Neuronal stem cell (in vitro differentiated cells): ENCODE data around the gene MPV17L2.
A peak's percentile ranks its signal among the peaks of the same experiment; 100 is the strongest.

Source experiments
- DNase-seq: peaks from one replicate; pipeline ENCODE4 v3.0.0-alpha.2; 2013; ENCODE audit warnings: low spot score
- H2AFZ ChIP-seq: one replicate; pipeline ENCODE4 v1.6.1; 2013; ENCODE audit warnings: mild to moderate bottlenecking, low read length, inconsistent platforms
- H2AK5ac ChIP-seq: 2 replicates; pipeline ENCODE4 v1.6.1; 2013; ENCODE audit warnings: low read depth, mild to moderate bottlenecking, inconsistent platforms, low read length, moderate library complexity, mixed read lengths
- H2BK120ac ChIP-seq: 2 replicates; pipeline ENCODE4 v1.6.1; 2013; ENCODE audit warnings: low read depth, mild to moderate bottlenecking, inconsistent platforms, low read length, moderate library complexity, mixed read lengths
- H2BK12ac ChIP-seq: one replicate; pipeline ENCODE4 v1.6.1; 2013; ENCODE audit warnings: low read length, inconsistent platforms
- H2BK15ac ChIP-seq: 2 replicates; pipeline ENCODE4 v1.6.1; 2013; ENCODE audit warnings: mild to moderate bottlenecking, low read length, inconsistent platforms, mixed read lengths
- H2BK5ac ChIP-seq: one replicate; pipeline ENCODE4 v1.6.1; 2013; ENCODE audit warnings: inconsistent platforms, mild to moderate bottlenecking, low read length, moderate library complexity
- H3K14ac ChIP-seq: one replicate; pipeline ENCODE4 v1.6.1; 2013; ENCODE audit warnings: low read length, inconsistent platforms
- H3K18ac ChIP-seq: 2 replicates; pipeline ENCODE4 v1.6.1; 2013; ENCODE audit warnings: low read length, inconsistent platforms
- H3K23ac ChIP-seq: 2 replicates; pipeline ENCODE4 v1.6.1; 2013; ENCODE audit warnings: low read depth, mild to moderate bottlenecking, mixed read lengths, low read length, inconsistent platforms; ENCODE audit not compliant: poor library complexity
- H3K27ac ChIP-seq: replicated peaks from 3 replicates; pipeline ENCODE4 v1.5.1; 2013; ENCODE audit warnings: low read length, inconsistent platforms
- H3K27me3 ChIP-seq, 3 experiments: 2 replicates each; pipeline ENCODE4 v1.6.1; 2013; ENCODE audit warnings: low read length in 3 of 3, mild to moderate bottlenecking in 2 of 3, inconsistent platforms in 1 of 3, low read depth in 1 of 3, mixed read lengths in 1 of 3, moderate library complexity in 1 of 3; ENCODE audit not compliant: control insufficient read depth in 3 of 3, insufficient read depth in 3 of 3
- H3K36me3 ChIP-seq, 2 donors: replicated peaks in 1 of 2; 2 replicates each; pipeline ENCODE4 v1.6.1; 2013; ENCODE audit warnings: low read length in 2 of 2; ENCODE audit not compliant: control insufficient read depth in 2 of 2, insufficient read depth in 2 of 2
- H3K4ac ChIP-seq: 2 replicates; pipeline ENCODE4 v1.6.1; 2013; ENCODE audit warnings: inconsistent platforms, mild to moderate bottlenecking, low read length, moderate library complexity
- H3K4me1 ChIP-seq, 2 donors: 1 replicate in 1 of 2; 2 replicates in 1 of 2; pipeline ENCODE4 v1.6.1; 2013; ENCODE audit warnings: low read length in 2 of 2, low read depth in 1 of 2; ENCODE audit not compliant: control insufficient read depth in 2 of 2, insufficient read depth in 1 of 2
- H3K4me2 ChIP-seq: one replicate; pipeline ENCODE4 v1.6.1; 2013; ENCODE audit warnings: mild to moderate bottlenecking, low read length, inconsistent platforms; ENCODE audit not compliant: insufficient read depth, poor library complexity, severe bottlenecking
- H3K4me3 ChIP-seq, 2 donors: 2 replicates each; pipeline ENCODE4 v1.5.1; 2013; ENCODE audit warnings: low read length in 2 of 2, mild to moderate bottlenecking in 2 of 2, inconsistent platforms in 1 of 2, moderate library complexity in 1 of 2
- H3K79me1 ChIP-seq: one replicate; pipeline ENCODE4 v1.6.1; 2013; ENCODE audit warnings: low read depth, mild to moderate bottlenecking, inconsistent platforms, low read length, moderate library complexity
- H3K9ac ChIP-seq: one replicate; pipeline ENCODE4 v1.6.1; 2013; ENCODE audit warnings: mild to moderate bottlenecking, low read depth, low read length, inconsistent platforms; ENCODE audit not compliant: poor library complexity
- H3K9me3 ChIP-seq, 2 donors: replicated peaks in 1 of 2; 2 replicates each; pipeline versions ENCODE3 to v1.6.1; 2013; ENCODE audit warnings: low read length in 2 of 2, mild to moderate bottlenecking in 2 of 2, inconsistent platforms in 1 of 2, low read depth in 1 of 2, mixed read lengths in 1 of 2, moderate library complexity in 1 of 2; ENCODE audit not compliant: control insufficient read depth in 2 of 2, insufficient read depth in 1 of 2
- H4K8ac ChIP-seq: one replicate; pipeline ENCODE4 v1.6.1; 2013; ENCODE audit warnings: low read depth, mild to moderate bottlenecking, inconsistent platforms, low read length, moderate library complexity
- H4K91ac ChIP-seq: one replicate; pipeline ENCODE4 v1.6.1; 2013; ENCODE audit warnings: low read length, low read depth, mild to moderate bottlenecking, inconsistent platforms; ENCODE audit not compliant: poor library complexity
- WGBS, 2 donors: extraction: QIAGEN DNeasy Blood & Tissue Kit; methylation state at CpG; one replicate each; pipeline ENCODE4 v1.1.7; 2013; ENCODE audit warnings: missing lambda C conversion rate in 2 of 2, mixed read lengths in 1 of 2; ENCODE audit not compliant: insufficient read length in 2 of 2, insufficient replicate concordance in 1 of 2; ENCODE audit errors: extremely low coverage in 2 of 2; 5-methylcytosine and 5-hydroxymethylcytosine counted together

The MPV17L2 gene

DNA sequence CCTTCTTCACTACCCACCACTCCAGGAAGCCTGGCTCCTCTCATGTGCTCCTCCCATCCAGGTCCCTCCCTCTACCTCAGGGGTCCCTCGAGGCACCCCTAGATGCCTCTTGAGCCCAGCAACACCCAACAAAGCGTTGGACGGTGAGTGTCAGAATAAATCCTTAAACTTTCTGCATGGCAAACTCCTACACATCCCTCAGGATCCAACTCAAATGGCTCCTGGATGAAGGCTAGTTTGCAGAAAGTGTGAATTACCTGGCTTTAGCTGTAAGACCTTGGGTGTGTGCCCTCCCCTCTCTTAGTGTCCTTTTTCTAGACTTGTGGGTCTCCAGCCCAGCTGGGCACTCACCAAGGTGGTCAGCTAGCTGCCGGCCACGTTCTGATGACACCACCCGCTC, 5.4 kb downstream of the MPV17L2 start:
- WGBS, 2 donors: no CpG with 5 or more reads among the region's 6 CpGs
- Histone ChIP-seq H2BK120ac (no peak overlapping the region), H3K4me1 (peaks cover 11 to 14% of the 10 kb centered on the region in 2 donors), H3K14ac (no peak overlapping the region), H2BK15ac (no peak overlapping the region), H2BK5ac (no peak overlapping the region), H2AFZ (no peak overlapping the region), H3K18ac (no peak overlapping the region), H3K4me3 (no peak overlapping the region), H4K91ac (no peak overlapping the region), H2AK5ac (no peak overlapping the region), H3K36me3 (peaks cover 8 to 43% of the 10 kb centered on the region in 2 donors), H3K9me3 (peaks cover 0 to 2% of the 10 kb centered on the region in 2 donors), H4K8ac (no peak overlapping the region), H3K79me1 (peaks cover 6% of the 10 kb centered on the region), H2BK12ac (no peak overlapping the region), H3K4ac (no peak overlapping the region), H3K4me2 (no peak overlapping the region), H3K23ac (no peak overlapping the region), H3K9ac (no peak overlapping the region), H3K27me3 (peaks cover 0 to 14% (median 5%) of the 10 kb centered on the region in 3 experiments), H3K27ac (no peak overlapping the region)
- no peak for DNase-seq

DNA sequence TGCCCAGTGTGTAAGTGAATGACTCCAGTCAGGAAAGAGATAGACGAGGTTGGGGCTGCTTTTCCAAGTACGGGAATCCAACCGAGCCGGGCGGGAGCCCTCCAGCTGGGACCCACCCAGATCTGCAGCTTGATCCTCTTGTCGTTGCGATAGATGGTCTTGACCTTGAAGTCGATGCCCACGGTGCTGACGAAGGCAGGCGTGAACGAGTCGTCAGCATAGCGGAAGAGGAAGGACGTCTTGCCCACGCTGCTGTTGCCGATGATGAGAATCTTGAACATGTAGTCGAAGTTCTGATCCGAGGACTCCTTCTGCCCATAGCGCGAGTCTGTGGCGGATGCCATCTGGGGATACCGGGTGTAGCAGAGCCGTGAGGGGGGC, 9.4 kb downstream of the MPV17L2 start:
- peak overlapping the region; percentile 13 for H3K18ac ChIP-seq
- no peak overlapping the region for H4K8ac ChIP-seq
- no peak overlapping the region for H3K27ac ChIP-seq
- peak overlapping the region; percentile 30 for H2BK15ac ChIP-seq
- peaks cover 0 to 26% of the 10 kb centered on the region in 2 donors for H3K36me3 ChIP-seq
- DNase-seq: no peak
- H3K9me3 ChIP-seq: peaks cover 0 to 2% of the 10 kb centered on the region in 2 donors
- no peak overlapping the region for H2BK12ac ChIP-seq
- peaks cover 6% of the 10 kb centered on the region for H3K79me1 ChIP-seq
- WGBS, 2 donors: no CpG with 5 or more reads among the region's 24 CpGs
- H3K27me3 ChIP-seq: peaks cover 0 to 18% (median 6%) of the 10 kb centered on the region in 3 experiments
- H3K9ac ChIP-seq: no peak overlapping the region
- peaks cover 15% of the 10 kb centered on the region in 2 donors for H3K4me1 ChIP-seq
- peak overlapping the region; percentile 20 for H2AK5ac ChIP-seq
- no peak overlapping the region for H4K91ac ChIP-seq
- no peak overlapping the region for H3K4me2 ChIP-seq
- H2AFZ ChIP-seq: no peak overlapping the region
- H3K23ac ChIP-seq: peak overlapping the region; percentile 75
- H2BK5ac ChIP-seq: no peak overlapping the region
- no peak overlapping the region for H3K4ac ChIP-seq
- H2BK120ac ChIP-seq: no peak overlapping the region
- H3K4me3 ChIP-seq: peak overlapping the region in 1 of 2 donors; percentile 46
- no peak overlapping the region for H3K14ac ChIP-seq

DNA sequence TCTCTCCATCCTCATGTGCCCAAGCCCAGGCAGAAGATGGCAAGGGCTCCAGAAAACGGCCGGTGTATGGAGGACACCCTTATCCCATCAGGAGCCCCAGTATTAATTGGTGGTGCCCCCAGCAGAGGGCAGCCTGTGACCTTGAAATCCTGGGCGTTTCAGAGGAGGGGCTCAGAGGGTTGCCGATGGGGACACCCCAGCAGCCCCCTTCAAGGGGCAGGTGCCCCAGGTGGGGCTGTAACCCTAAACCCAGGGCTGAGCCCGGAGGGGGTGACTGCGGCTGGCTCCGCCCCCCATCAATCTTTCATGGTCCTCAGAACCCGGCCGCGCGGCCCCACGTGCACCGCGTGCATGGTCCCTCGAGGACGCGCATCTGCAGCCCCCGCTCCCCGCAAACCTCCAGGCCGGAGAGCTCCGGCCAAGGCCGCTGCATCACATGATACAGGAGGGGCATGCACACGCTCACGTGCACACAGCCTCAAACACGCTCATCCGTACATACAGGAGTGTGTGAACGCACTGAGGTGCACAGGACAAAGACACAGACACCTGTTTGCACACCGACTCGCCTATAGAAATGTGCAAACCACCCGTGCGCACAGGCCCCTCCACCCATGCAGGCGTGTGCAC, 9.9 kb downstream of the MPV17L2 start:
- peak overlapping the region; percentile 85 for H2BK15ac ChIP-seq
- H3K9me3 ChIP-seq: peaks cover 0 to 2% of the 10 kb centered on the region in 2 donors
- peak overlapping the region; percentile 82 for H2BK12ac ChIP-seq
- no peak overlapping the region for H2BK120ac ChIP-seq
- peaks cover 6% of the 10 kb centered on the region for H3K79me1 ChIP-seq
- peak overlapping the region; percentile 96 for H2AK5ac ChIP-seq
- peak overlapping the region; percentile 90 for H3K18ac ChIP-seq
- peaks cover 15% of the 10 kb centered on the region in 2 donors for H3K4me1 ChIP-seq
- peak overlapping the region; percentile 86 for H2AFZ ChIP-seq
- no CpG with 5 or more reads among the region's 32 CpGs for WGBS, 2 donors
- H4K91ac ChIP-seq: peak overlapping the region; percentile 89
- H3K27ac ChIP-seq: no peak overlapping the region
- H3K9ac ChIP-seq: peak overlapping the region; percentile 91
- peak overlapping the region; percentile 68 to 81 for H3K4me3 ChIP-seq
- H3K14ac ChIP-seq: peak overlapping the region; percentile 100
- no peak for DNase-seq
- no peak overlapping the region for H3K4ac ChIP-seq
- no peak overlapping the region for H2BK5ac ChIP-seq
- peaks cover 0 to 18% (median 6%) of the 10 kb centered on the region in 3 experiments for H3K27me3 ChIP-seq
- H3K36me3 ChIP-seq: peaks cover 0 to 23% of the 10 kb centered on the region in 2 donors
- H4K8ac ChIP-seq: peak overlapping the region; percentile 65
- H3K4me2 ChIP-seq: peak overlapping the region; percentile 91
- peak overlapping the region; percentile 98 for H3K23ac ChIP-seq

DNA sequence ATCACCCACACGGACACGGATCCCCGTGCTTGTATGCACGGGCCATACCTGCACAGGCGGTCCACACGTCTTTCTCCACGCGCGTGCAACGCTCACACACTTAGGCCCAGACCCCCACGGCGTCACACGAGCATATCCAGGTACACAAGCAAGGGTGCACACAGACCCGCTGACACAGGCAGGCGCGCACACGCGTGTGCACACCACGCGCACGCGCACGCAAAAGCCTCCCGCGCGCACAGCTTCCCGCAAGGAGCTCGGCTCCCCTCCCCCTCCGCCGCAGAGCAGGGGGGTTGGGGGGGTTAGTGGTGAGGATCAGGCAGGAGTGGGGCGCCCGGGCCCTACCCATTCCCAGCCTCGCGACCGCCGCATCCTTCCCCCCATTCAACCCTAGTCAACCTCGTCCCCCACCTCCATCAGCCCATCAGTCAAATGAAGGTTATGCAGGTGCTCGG, 10.4 kb downstream of the MPV17L2 start:
- H3K27ac ChIP-seq: no peak overlapping the region
- peak overlapping the region; percentile 90 for H3K18ac ChIP-seq
- no peak overlapping the region for H2BK5ac ChIP-seq
- peak overlapping the region; percentile 98 for H3K23ac ChIP-seq
- peak overlapping the region; percentile 86 for H2AFZ ChIP-seq
- peak overlapping the region; percentile 96 for H2AK5ac ChIP-seq
- peak overlapping the region; percentile 91 for H3K4me2 ChIP-seq
- H3K9me3 ChIP-seq: peaks cover 0 to 2% of the 10 kb centered on the region in 2 donors
- peak overlapping the region; percentile 85 for H2BK15ac ChIP-seq
- peaks cover 6% of the 10 kb centered on the region for H3K79me1 ChIP-seq
- H2BK120ac ChIP-seq: no peak overlapping the region
- H3K9ac ChIP-seq: peak overlapping the region; percentile 91
- peaks cover 0 to 18% (median 6%) of the 10 kb centered on the region in 3 experiments for H3K27me3 ChIP-seq
- H3K4ac ChIP-seq: no peak overlapping the region
- peak overlapping the region; percentile 89 for H4K91ac ChIP-seq
- H3K36me3 ChIP-seq: peaks cover 0 to 17% of the 10 kb centered on the region in 2 donors
- DNase-seq: no peak
- peak overlapping the region; percentile 82 for H2BK12ac ChIP-seq
- H4K8ac ChIP-seq: no peak overlapping the region
- no CpG with 5 or more reads among the region's 38 CpGs for WGBS, 2 donors
- peaks cover 15% of the 10 kb centered on the region in 2 donors for H3K4me1 ChIP-seq
- peak overlapping the region; percentile 68 to 81 for H3K4me3 ChIP-seq
- peak overlapping the region; percentile 100 for H3K14ac ChIP-seq
